Keratinocyte (primary cell): ENCODE measurements around the gene S1PR3. TPM values are rescaled to one million over a fixed set of nuclear protein-coding genes. Genes with fewer than 3 reads are reported as not detected.

ENCODE experiments used
- DNase-seq: peaks from one replicate; pipeline ENCODE4 v3.0.0-alpha.2; 2011; ENCODE audit warnings: low read depth, missing footprints, low spot score
- FAIRE-seq: peaks from 2 replicates; lab custom pipeline; 2011; peaks lifted over from hg19 to GRCh38; lab: Jason Lieb, UNC
- H2AFZ ChIP-seq: 2 replicates; pipeline ENCODE4 v1.6.0; 2012; ENCODE audit warnings: low read length, control low read depth, inconsistent platforms; ENCODE audit not compliant: control insufficient read depth
- H3K27ac ChIP-seq: 2 replicates; pipeline ENCODE4 v1.5.1; 2011; ENCODE audit warnings: low read length; ENCODE audit not compliant: control insufficient read depth, insufficient read depth
- H3K27me3 ChIP-seq: 3 replicates; pipeline ENCODE4 v1.6.0; 2011; ENCODE audit warnings: low read length; ENCODE audit not compliant: control insufficient read depth, insufficient read depth; ENCODE audit errors: extremely low read depth
- H3K36me3 ChIP-seq, 2 experiments: 2 replicates in 1 of 2; 3 replicates in 1 of 2; pipeline ENCODE4 v1.5.1; 2011; ENCODE audit warnings: low read length in 2 of 2, mild to moderate bottlenecking in 1 of 2; ENCODE audit not compliant: control insufficient read depth in 2 of 2, insufficient read depth in 2 of 2; ENCODE audit errors: extremely low read depth in 1 of 2
- H3K4me1 ChIP-seq: 3 replicates; pipeline ENCODE4 v1.5.1; 2011; ENCODE audit warnings: low read length; ENCODE audit not compliant: control insufficient read depth, insufficient read depth; ENCODE audit errors: extremely low read depth
- H3K4me2 ChIP-seq: 3 replicates; pipeline ENCODE4 v1.6.0; 2011; ENCODE audit warnings: low read depth, low read length; ENCODE audit not compliant: control insufficient read depth, insufficient read depth; ENCODE audit errors: extremely low read depth
- H3K4me3 ChIP-seq, 3 experiments: fragments of 200-600 bp in 1 of 3; sonication (generic) in 1 of 3; 2 replicates in 2 of 3; 3 replicates in 1 of 3; pipeline ENCODE4 v1.5.1; 2011 to 2016; ENCODE audit warnings: low read length in 3 of 3, mild to moderate bottlenecking in 3 of 3, control low read depth in 2 of 3, inconsistent platforms in 1 of 3, low read depth in 1 of 3, mixed read lengths in 1 of 3, mixed run types in 1 of 3, moderate library complexity in 1 of 3; ENCODE audit not compliant: control insufficient read depth in 2 of 3, insufficient read depth in 2 of 3; ENCODE audit errors: extremely low read depth in 1 of 3
- H3K79me2 ChIP-seq: 2 replicates; pipeline ENCODE4 v1.6.0; 2012; ENCODE audit warnings: low read length; ENCODE audit not compliant: control insufficient read depth, insufficient read depth
- H3K9ac ChIP-seq: 3 replicates; pipeline ENCODE4 v1.6.0; 2011; ENCODE audit warnings: low read length; ENCODE audit not compliant: control insufficient read depth, insufficient read depth; ENCODE audit errors: extremely low read depth
- H3K9me1 ChIP-seq: 3 replicates; pipeline ENCODE4 v1.6.0; 2011; ENCODE audit warnings: low read length; ENCODE audit not compliant: control insufficient read depth, insufficient read depth; ENCODE audit errors: extremely low read depth
- H3K9me3 ChIP-seq: 2 replicates; pipeline ENCODE4 v1.5.1; 2012; ENCODE audit warnings: low read depth, low read length; ENCODE audit not compliant: control insufficient read depth
- H4K20me1 ChIP-seq: 3 replicates; pipeline ENCODE4 v1.6.0; 2011; ENCODE audit warnings: low read length; ENCODE audit not compliant: control insufficient read depth, insufficient read depth; ENCODE audit errors: extremely low read depth
- EZH2 ChIP-seq: IDR thresholded peaks from one replicate; pipeline ENCODE4 v1.6.1; 2012; ENCODE audit warnings: inconsistent platforms, mild to moderate bottlenecking, low read length, moderate library complexity
- dilution Hi-C: fragments of 300-500 bp; cut with MboI; formaldehyde crosslinking; loops from one replicate; pipeline ENCODE4 v1.7.0; 2020; ENCODE audit warnings: low sequenced_read_pairs; ENCODE audit not compliant: extremely low pct_ligation_motif_present
- polyA plus RNA-seq, 5 experiments: library from polyadenylated mRNA; depleted of rRNA in 3 of 5; stranded (reverse) in 3 of 5; stranded (forward) in 1 of 5; unstranded in 1 of 5; fragments of >200 nt; gene quantifications; 1 replicate in 1 of 5; 2 replicates in 3 of 5; 3 replicates in 1 of 5; pipeline versions ENCODE4 v1.2.1 to v1.2.3, GENCODE V29; 2011 to 2012; ENCODE audit warnings: missing spikeins in 2 of 5, low read depth in 1 of 5, low replicate concordance in 1 of 5
- TF ChIP-seq, protein P1 (sequence below), 3 experiments: IDR thresholded peaks in 1 of 3; conservative IDR thresholded peaks in 1 of 3; optimal IDR thresholded peaks in 1 of 3; 2 replicates in 2 of 3; 3 replicates in 1 of 3; pipeline versions ENCODE3 to v1.5.1; 2011; ENCODE audit warnings: low read length in 3 of 3, mild to moderate bottlenecking in 3 of 3, moderate library complexity in 2 of 3, control low read depth in 1 of 3, inconsistent platforms in 1 of 3; ENCODE audit not compliant: insufficient read depth in 2 of 3; ENCODE audit errors: extremely low read depth in 1 of 3

S1PR3 gene
- polyA plus RNA-seq, 1 donor (not counting 4 experiments of a cell fraction or from before 2014, with no cell fraction given), result 4.1 TPM

GRCh38 chr9:89020754-89021153 is 29.5 kb downstream of the S1PR3 start:
- TF ChIP-seq, protein P1, sequence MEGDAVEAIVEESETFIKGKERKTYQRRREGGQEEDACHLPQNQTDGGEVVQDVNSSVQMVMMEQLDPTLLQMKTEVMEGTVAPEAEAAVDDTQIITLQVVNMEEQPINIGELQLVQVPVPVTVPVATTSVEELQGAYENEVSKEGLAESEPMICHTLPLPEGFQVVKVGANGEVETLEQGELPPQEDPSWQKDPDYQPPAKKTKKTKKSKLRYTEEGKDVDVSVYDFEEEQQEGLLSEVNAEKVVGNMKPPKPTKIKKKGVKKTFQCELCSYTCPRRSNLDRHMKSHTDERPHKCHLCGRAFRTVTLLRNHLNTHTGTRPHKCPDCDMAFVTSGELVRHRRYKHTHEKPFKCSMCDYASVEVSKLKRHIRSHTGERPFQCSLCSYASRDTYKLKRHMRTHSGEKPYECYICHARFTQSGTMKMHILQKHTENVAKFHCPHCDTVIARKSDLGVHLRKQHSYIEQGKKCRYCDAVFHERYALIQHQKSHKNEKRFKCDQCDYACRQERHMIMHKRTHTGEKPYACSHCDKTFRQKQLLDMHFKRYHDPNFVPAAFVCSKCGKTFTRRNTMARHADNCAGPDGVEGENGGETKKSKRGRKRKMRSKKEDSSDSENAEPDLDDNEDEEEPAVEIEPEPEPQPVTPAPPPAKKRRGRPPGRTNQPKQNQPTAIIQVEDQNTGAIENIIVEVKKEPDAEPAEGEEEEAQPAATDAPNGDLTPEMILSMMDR (optimal IDR thresholded peaks at IDR 0.05 in 1 of 3, IDR thresholded peaks at IDR 0.05 in 1 of 3, conservative IDR thresholded peaks at IDR 0.05 in 1 of 3; ENCODE audit: extremely low read depth in 1 of 3, insufficient read depth in 2 of 3, low read length in 3 of 3), result no peak
- TF ChIP-seq EZH2, result no peak
- Histone ChIP-seq H3K4me3 (no peak overlapping the region), H3K27ac (no peak overlapping the region), H3K9me3 (no peaks in the 10 kb centered on the region), H3K79me2 (no peaks in the 10 kb centered on the region), H3K36me3 (no peaks in the 10 kb centered on the region), H3K9me1 (no peaks in the 10 kb centered on the region), H3K4me1 (peaks cover 9% of the 10 kb centered on the region), H4K20me1 (no peaks in the 10 kb centered on the region), H3K9ac (no peak overlapping the region), H3K4me2 (no peak overlapping the region), H3K27me3 (no peaks in the 10 kb centered on the region), H2AFZ (no peak overlapping the region)
- FAIRE-seq (no peak), DNase-seq (no peak)
- dilution Hi-C loops, result no loop called here

- H3K36me3 ChIP-seq, result no peaks in the 10 kb centered on the region
- peaks cover 9% of the 10 kb centered on the region for H3K4me1 ChIP-seq
- no peaks in the 10 kb centered on the region for H4K20me1 ChIP-seq
- no peak overlapping the region for H2AFZ ChIP-seq
- no peaks in the 10 kb centered on the region for H3K27me3 ChIP-seq
- dilution Hi-C loops, result no loop called here
- no peaks in the 10 kb centered on the region for H3K9me3 ChIP-seq
- no peak overlapping the region for H3K27ac ChIP-seq
- FAIRE-seq (no peak), DNase-seq (no peak)
- H3K4me3 ChIP-seq, result no peak overlapping the region
- no peaks in the 10 kb centered on the region for H3K79me2 ChIP-seq
- no peaks in the 10 kb centered on the region for H3K9me1 ChIP-seq
- no peak overlapping the region for H3K9ac ChIP-seq
- no peak overlapping the region for H3K4me2 ChIP-seq
- TF ChIP-seq, protein P1 (optimal IDR thresholded peaks at IDR 0.05 in 1 of 3, IDR thresholded peaks at IDR 0.05 in 1 of 3, conservative IDR thresholded peaks at IDR 0.05 in 1 of 3; ENCODE audit: extremely low read depth in 1 of 3, insufficient read depth in 2 of 3, low read length in 3 of 3), result no peak
- TF ChIP-seq EZH2, result no peak
These were observed 30.0 kb downstream of the S1PR3 start for GRCh38 chr9:89021154-89021803.
